Activated CD8-positive, alpha-beta memory T cell treated with anti-CD3 and anti-CD28 coated beads for 36 hours (primary cell): ENCODE results near the gene ABLIM2. TPM values are rescaled to one million over a fixed set of nuclear protein-coding genes. Genes with fewer than 3 reads are reported as not detected.

Source experiments
- CTCF ChIA-PET: fragments of 350-600 bp; sonication (Branson Sonifier 250); formaldehyde crosslinking; loops from one replicate; lab custom pipeline; 2021; ENCODE audit warnings: antibody characterized with exemption; lab: Charles Lee
- POLR2A ChIA-PET: fragments of 350-600 bp; sonication (Branson Sonifier 250); formaldehyde crosslinking; loops from one replicate; lab custom pipeline; 2021; ENCODE audit warnings: antibody characterized with exemption; lab: Charles Lee
- total RNA-seq, 2 experiments: library from RNA; stranded (reverse); gene quantifications; one replicate each; pipeline ENCODE4 v1.2.3, GENCODE V29; 2021

Gene ABLIM2
- total RNA-seq, 2 experiments from 2014 or later = 0.32 to 0.63 TPM

GRCh38 chr4:8179771-8180170 lies 21.2 kb upstream of the ABLIM2 start:
- CTCF ChIA-PET = no interaction called here
- POLR2A ChIA-PET = no interaction called here

GRCh38 chr4:8179074-8179473 lies 20.5 kb upstream of the ABLIM2 start:
- ChIA-PET CTCF (interaction anchor here (0.9 kb wide), 1 partner anchor 63 kb away, joined by 3 read pairs; no protein-coding TSS in a partner anchor), POLR2A (no interaction called here)

- ChIA-PET POLR2A (no interaction called here), CTCF (interaction anchor here (1.2 kb wide), 1 partner anchor 10 kb away, joined by 3 read pairs; no protein-coding TSS in a partner anchor)
Observed at GRCh38 chr4:8177956-8178355, 19.3 kb upstream of the ABLIM2 start.

GRCh38 chr4:8177552-8177951 lies 18.9 kb upstream of the ABLIM2 start:
- ChIA-PET CTCF (interaction anchor here (1.1 to 1.7 kb wide), 10 partner anchors 10 to 238 kb away, joined by 3 to 7 read pairs (median 4); partner anchors contain the start of gene SH3TC1), POLR2A (no interaction called here)

- CTCF ChIA-PET = interaction anchor here (0.5 to 1.7 kb wide), 11 partner anchors 9 to 239 kb away, joined by 3 to 7 read pairs (median 4); partner anchors contain the start of gene SH3TC1
Observed at GRCh38 chr4:8176547-8177399, 18.2 kb upstream of the ABLIM2 start.

GRCh38 chr4:8175686-8176085 lies 17.1 kb upstream of the ABLIM2 start:
- ChIA-PET POLR2A (no interaction called here), CTCF (interaction anchor here (1.4 to 1.5 kb wide), 2 partner anchors 26 to 227 kb away, joined by 3 to 5 read pairs; no protein-coding TSS in a partner anchor)

More at GRCh38 chr4:8176547-8177399, 18.2 kb upstream of the ABLIM2 start:
- POLR2A ChIA-PET = interaction anchor here (0.5 to 0.6 kb wide), 2 partner anchors 361 to 1219 kb away, joined by 3 to 5 read pairs; no protein-coding TSS in a partner anchor

GRCh38 chr4:8174970-8175369 lies 16.4 kb upstream of the ABLIM2 start:
- ChIA-PET POLR2A (no interaction called here), CTCF (interaction anchor here (1.4 kb wide), 1 partner anchor 228 kb away, joined by 3 read pairs; no protein-coding TSS in a partner anchor)

- POLR2A ChIA-PET = no interaction called here
- CTCF ChIA-PET = interaction anchor here (0.5 kb wide), 1 partner anchor 20 kb away, joined by 3 read pairs; no protein-coding TSS in a partner anchor
Observed at GRCh38 chr4:8173492-8174242, 15.1 kb upstream of the ABLIM2 start.

- CTCF ChIA-PET = no interaction called here
- POLR2A ChIA-PET = no interaction called here
Observed at GRCh38 chr4:8171984-8172924, 13.6 kb upstream of the ABLIM2 start.

GRCh38 chr4:8171266-8171665 lies 12.7 kb upstream of the ABLIM2 start:
- ChIA-PET POLR2A (no interaction called here), CTCF (no interaction called here)

- ChIA-PET POLR2A (interaction anchor here (0.7 kb wide), 1 partner anchor 692 kb away, joined by 5 read pairs; no protein-coding TSS in a partner anchor), CTCF (no interaction called here)
Observed at GRCh38 chr4:8170341-8170740, 11.7 kb upstream of the ABLIM2 start.

- POLR2A ChIA-PET = no interaction called here
- CTCF ChIA-PET = no interaction called here
Observed at GRCh38 chr4:8169763-8170162, 11.2 kb upstream of the ABLIM2 start.

- ChIA-PET CTCF (interaction anchor here (0.9 to 1.5 kb wide), 4 partner anchors 9 to 21 kb away, joined by 3 to 4 read pairs (median 3); no protein-coding TSS in a partner anchor), POLR2A (no interaction called here)
Observed at GRCh38 chr4:8168832-8169598, 10.4 kb upstream of the ABLIM2 start.

GRCh38 chr4:8168232-8168631 lies 9.6 kb upstream of the ABLIM2 start:
- CTCF ChIA-PET = interaction anchor here (0.9 to 1.5 kb wide), 4 partner anchors 9 to 20 kb away, joined by 3 to 4 read pairs (median 3); no protein-coding TSS in a partner anchor

GRCh38 chr4:8167815-8168214 lies 9.2 kb upstream of the ABLIM2 start:
- POLR2A ChIA-PET = no interaction called here
- CTCF ChIA-PET = interaction anchor here (0.7 to 1.5 kb wide), 5 partner anchors 8 to 20 kb away, joined by 3 to 4 read pairs (median 3); no protein-coding TSS in a partner anchor

More at GRCh38 chr4:8168232-8168631, 9.6 kb upstream of the ABLIM2 start:
- POLR2A ChIA-PET = no interaction called here

- CTCF ChIA-PET = interaction anchor here (0.7 to 1.5 kb wide), 2 partner anchors 10 to 11 kb away, joined by 3 read pairs; no protein-coding TSS in a partner anchor
- POLR2A ChIA-PET = no interaction called here
Observed at GRCh38 chr4:8167291-8167690, 8.7 kb upstream of the ABLIM2 start.

- CTCF ChIA-PET = no interaction called here
- POLR2A ChIA-PET = no interaction called here
Observed at GRCh38 chr4:8165374-8165896, 6.8 kb upstream of the ABLIM2 start.
